Lung (tissue), 12 donors: ENCODE data around the gene POLR2B. TPM values are rescaled to one million over a fixed set of nuclear protein-coding genes. Genes with fewer than 3 reads are reported as not detected.
A peak's percentile ranks its signal among the peaks of the same experiment; 100 is the strongest.

ENCODE experiments used
- ATAC-seq: fragments of 200-7000 bp; cut with Tn5 transposase; one replicate; pipeline ENCODE4 v1.9.1; 2020; ENCODE audit warnings: moderate number of reproducible peaks; ENCODE audit not compliant: insufficient read depth, low FRiP score
- DNase-seq, 3 donors: peaks; one replicate each; pipeline ENCODE4 v3.0.0-alpha.2; 2013 to 2017
- H3K27ac ChIP-seq, 2 donors: one replicate each; pipeline ENCODE4 v1.5.1; 2013; ENCODE audit warnings: mild to moderate bottlenecking in 2 of 2, moderate library complexity in 2 of 2, control low read depth in 1 of 2, inconsistent platforms in 1 of 2, low read depth in 1 of 2, low read length in 1 of 2
- H3K27me3 ChIP-seq, 3 donors: one replicate each; pipeline ENCODE4 v1.5.1; 2013; ENCODE audit warnings: low read length in 2 of 3; ENCODE audit not compliant: control insufficient read depth in 3 of 3, insufficient read depth in 3 of 3
- H3K36me3 ChIP-seq, 4 donors: one replicate each; pipeline ENCODE4 v1.5.1; 2013; ENCODE audit warnings: low read length in 4 of 4, mild to moderate bottlenecking in 1 of 4, moderate library complexity in 1 of 4; ENCODE audit not compliant: control insufficient read depth in 4 of 4, insufficient read depth in 4 of 4
- H3K4me1 ChIP-seq, 5 donors: one replicate each; pipeline ENCODE4 v1.5.1; 2013; ENCODE audit warnings: low read length in 5 of 5, mild to moderate bottlenecking in 2 of 5, moderate library complexity in 1 of 5; ENCODE audit not compliant: control insufficient read depth in 5 of 5, insufficient read depth in 5 of 5
- H3K4me3 ChIP-seq: one replicate; pipeline ENCODE4 v1.5.1; 2013; ENCODE audit warnings: mild to moderate bottlenecking, control low read depth, moderate library complexity
- H3K9ac ChIP-seq, 2 donors: one replicate each; pipeline ENCODE4 v1.5.1; 2013; ENCODE audit warnings: low read length in 2 of 2, control low read depth in 1 of 2; ENCODE audit not compliant: insufficient read depth in 1 of 2
- H3K9me3 ChIP-seq, 4 donors: one replicate each; pipeline ENCODE4 v1.5.1; 2013; ENCODE audit warnings: low read length in 3 of 4, mild to moderate bottlenecking in 1 of 4, moderate library complexity in 1 of 4; ENCODE audit not compliant: control insufficient read depth in 4 of 4, insufficient read depth in 3 of 4
- CTCF ChIP-seq: IDR thresholded peaks from 2 replicates; pipeline ENCODE4 v1.5.1; 2012; ENCODE audit warnings: mild to moderate bottlenecking; ENCODE audit errors: control extremely low read depth, extremely low read depth
- WGBS, 2 donors: extraction: QIAGEN DNeasy Blood & Tissue Kit; methylation state at CpG; one replicate each; pipeline ENCODE4 v1.1.7; 2013; 5-methylcytosine and 5-hydroxymethylcytosine counted together
- polyA plus RNA-seq, 2 donors: library from polyadenylated mRNA; stranded (reverse); fragments of 200-250 nt; gene quantifications; one replicate each; pipeline ENCODE4 v1.2.1, GENCODE V29; 2013
- total RNA-seq, 2 donors: library from RNA; depleted of rRNA in 1 of 2; stranded (reverse); fragments of >200 nt in 1 of 2; gene quantifications; one replicate each; pipeline ENCODE4 v1.2.1, GENCODE V29; 2014 to 2021
- donor health status: control.
- donor health status: control.
- donor health status: Bipolar disorder and iron deficiency.
- donor health status: healthy.
- donor health status: DM: yes; HTN: yes; CAD: no.

POLR2B gene
- total and polyA plus RNA-seq, 4 donors = 23.4 to 112 (median 52.8) TPM

GRCh38 chr4:56972809-56973208, 5.9 kb upstream of the POLR2B start:
- ATAC-seq = no peak

GRCh38 chr4:56973336-56973735, 5.4 kb upstream of the POLR2B start:
- WGBS, 2 donors = 89 to 96% methylated on average over 3 of the region's 3 CpGs
- H3K36me3 ChIP-seq = peaks cover 19 to 33% (median 24%) of the 10 kb centered on the region in 4 donors

More at GRCh38 chr4:56972809-56973208, 5.9 kb upstream of the POLR2B start:
- Histone ChIP-seq H3K4me3 (no peak overlapping the region), H3K4me1 (peaks cover 0 to 12% (median 10%) of the 10 kb centered on the region in 5 donors), H3K27me3 (no peaks in the 10 kb centered on the region), H3K9ac (no peak overlapping the region), H3K9me3 (peaks cover 0 to 6% (median 0%) of the 10 kb centered on the region in 4 donors), H3K27ac (no peak overlapping the region), H3K36me3 (peaks cover 20 to 33% (median 24%) of the 10 kb centered on the region in 4 donors)
- TF ChIP-seq CTCF = no peak
- DNase-seq = no peak

GRCh38 chr4:56976283-56976836, 2.3 kb upstream of the POLR2B start:
- Histone ChIP-seq H3K4me1 (peaks cover 11 to 24% (median 17%) of the 10 kb centered on the region in 5 donors), H3K36me3 (peaks cover 14 to 27% (median 21%) of the 10 kb centered on the region in 4 donors), H3K9ac (peak overlapping the region; percentile 35 to 71), H3K4me3 (peak overlapping the region; percentile 87), H3K9me3 (peaks cover 0 to 6% (median 0%) of the 10 kb centered on the region in 4 donors), H3K27ac (peak overlapping the region in 1 of 2 donors; percentile 18), H3K27me3 (no peaks in the 10 kb centered on the region)
- TF ChIP-seq CTCF = no peak
- ATAC-seq (no peak), DNase-seq (peak in 2 of 3 donors; percentile 15 to 19)
- WGBS, 2 donors = 3 to 4% methylated on average over 35 of the region's 35 CpGs

More at GRCh38 chr4:56973336-56973735, 5.4 kb upstream of the POLR2B start:
- no peak for TF ChIP-seq CTCF
- Histone ChIP-seq H3K9ac (no peak overlapping the region), H3K4me1 (peaks cover 0 to 12% (median 10%) of the 10 kb centered on the region in 5 donors), H3K27me3 (no peaks in the 10 kb centered on the region), H3K27ac (no peak overlapping the region), H3K9me3 (peaks cover 0 to 6% (median 0%) of the 10 kb centered on the region in 4 donors), H3K4me3 (no peak overlapping the region)
- DNase-seq (no peak), ATAC-seq (no peak)
